Measurements from ENCODE around the gene TMEM154.

TMEM154 gene

DNA sequence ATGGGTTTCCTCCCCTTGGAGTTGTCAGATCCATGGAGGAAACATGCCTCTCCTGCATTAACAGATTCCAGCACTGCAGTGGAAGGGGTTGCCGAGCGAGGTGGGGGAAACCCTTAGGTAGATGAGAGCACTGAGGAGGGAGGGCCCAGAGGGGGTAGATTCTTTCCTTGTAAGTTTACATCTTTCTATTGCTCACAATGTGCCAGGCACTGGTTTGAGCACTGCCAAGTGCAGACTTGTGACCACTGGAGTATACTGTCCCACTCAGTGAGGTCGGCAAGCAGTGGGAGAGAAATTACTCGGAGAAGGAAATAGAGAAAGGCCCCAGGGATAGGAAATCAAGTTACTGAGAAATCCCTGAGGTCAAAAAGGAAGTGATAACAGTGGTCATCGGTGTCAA, 27.8 kb upstream of the TMEM154 start:
- Mint-ChIP-seq H3K4me1 (peaks cover 9 to 11% of the 10 kb centered on the region in 2 donors), H3K4me3 (no peak overlapping the region), H3K36me3 (peaks cover 6 to 9% of the 10 kb centered on the region in 2 donors), H3K27me3 (peaks cover 0 to 5% of the 10 kb centered on the region in 2 donors), H3K9me3 (peaks cover 12 to 13% of the 10 kb centered on the region in 2 donors), H3K27ac (no peak overlapping the region)
- ATAC-seq (replicated peaks) (peak; percentile 36 to 52), DNase-seq (no peak)

DNA sequence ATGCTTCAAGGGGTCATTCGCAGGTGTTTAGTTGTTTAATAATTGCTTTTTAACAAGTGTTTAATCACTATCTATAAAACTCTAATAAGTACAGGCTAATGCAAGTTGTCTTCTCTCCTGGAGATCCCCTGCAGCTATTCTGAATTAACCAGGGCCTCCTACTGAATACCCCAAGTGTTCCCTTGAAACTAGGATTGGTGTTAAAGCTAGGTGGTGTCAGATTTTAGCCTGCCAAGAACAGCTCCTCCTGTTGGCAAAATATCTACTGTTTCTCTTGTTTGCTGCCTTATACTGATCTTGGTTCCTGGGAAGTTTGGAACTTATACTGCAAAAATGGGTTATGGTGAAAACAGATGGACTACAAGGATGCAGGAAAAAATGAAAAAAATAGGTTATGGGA, 26.1 kb upstream of the TMEM154 start:
- H3K27ac Mint-ChIP-seq: no peak overlapping the region
- H3K4me1 Mint-ChIP-seq: peaks cover 9 to 11% of the 10 kb centered on the region in 2 donors
- H3K36me3 Mint-ChIP-seq: peaks cover 6 to 9% of the 10 kb centered on the region in 2 donors
- H3K4me3 Mint-ChIP-seq: no peak overlapping the region
- ATAC-seq (replicated peaks): no peak
- peaks cover 12 to 13% of the 10 kb centered on the region in 2 donors for H3K9me3 Mint-ChIP-seq
- no peak for DNase-seq
- peaks cover 4 to 11% of the 10 kb centered on the region in 2 donors for H3K27me3 Mint-ChIP-seq

DNA sequence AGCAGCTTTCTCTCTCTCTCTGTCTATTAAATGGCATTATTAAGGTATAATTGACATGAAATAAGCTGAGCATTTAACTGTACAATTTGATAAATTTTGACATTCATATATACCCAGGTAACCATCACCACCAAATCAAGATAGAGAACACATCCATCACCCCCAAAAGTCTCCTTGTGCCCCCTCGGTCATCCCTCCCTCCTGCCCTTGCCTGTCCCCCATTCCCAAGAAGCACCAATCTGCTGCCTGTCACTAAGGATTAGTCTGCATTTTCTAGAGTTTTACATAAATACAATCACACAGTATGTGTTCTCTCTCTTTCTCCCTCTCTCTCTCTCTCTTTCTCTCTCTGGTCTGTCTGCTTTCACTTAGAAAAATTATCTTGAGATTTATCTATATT, 25.0 kb upstream of the TMEM154 start:
- H3K27ac Mint-ChIP-seq: no peak overlapping the region
- no peak for DNase-seq
- peaks cover 9 to 11% of the 10 kb centered on the region in 2 donors for H3K4me1 Mint-ChIP-seq

GRCh38 chr4:152700151-152700550, 20.4 kb upstream of the TMEM154 start:
- Mint-ChIP-seq H3K4me3 (no peak overlapping the region), H3K27me3 (peaks cover 4 to 6% of the 10 kb centered on the region in 2 donors), H3K36me3 (peaks cover 6% of the 10 kb centered on the region in 2 donors), H3K4me1 (peaks cover 15 to 26% of the 10 kb centered on the region in 2 donors), H3K9me3 (peaks cover 6 to 8% of the 10 kb centered on the region in 2 donors), H3K27ac (no peak overlapping the region)
- ATAC-seq (replicated peaks) (no peak), DNase-seq (no peak)

More for the DNA sequence above, 25.0 kb upstream of the TMEM154 start:
- ATAC-seq (replicated peaks): no peak
- Mint-ChIP-seq H3K4me3 (no peak overlapping the region), H3K36me3 (peaks cover 6 to 9% of the 10 kb centered on the region in 2 donors), H3K9me3 (peaks cover 12 to 13% of the 10 kb centered on the region in 2 donors), H3K27me3 (peaks cover 4 to 11% of the 10 kb centered on the region in 2 donors)

GRCh38 chr4:152699313-152699712, 19.5 kb upstream of the TMEM154 start:
- H3K27ac Mint-ChIP-seq: no peak overlapping the region
- peaks cover 4 to 6% of the 10 kb centered on the region in 2 donors for H3K27me3 Mint-ChIP-seq
- no peak for ATAC-seq (replicated peaks)
- no peak overlapping the region for H3K4me3 Mint-ChIP-seq
- no peaks in the 10 kb centered on the region for H3K36me3 Mint-ChIP-seq
- DNase-seq: no peak
- peaks cover 15 to 26% of the 10 kb centered on the region in 2 donors for H3K4me1 Mint-ChIP-seq
- peaks cover 0 to 2% of the 10 kb centered on the region in 2 donors for H3K9me3 Mint-ChIP-seq

DNA sequence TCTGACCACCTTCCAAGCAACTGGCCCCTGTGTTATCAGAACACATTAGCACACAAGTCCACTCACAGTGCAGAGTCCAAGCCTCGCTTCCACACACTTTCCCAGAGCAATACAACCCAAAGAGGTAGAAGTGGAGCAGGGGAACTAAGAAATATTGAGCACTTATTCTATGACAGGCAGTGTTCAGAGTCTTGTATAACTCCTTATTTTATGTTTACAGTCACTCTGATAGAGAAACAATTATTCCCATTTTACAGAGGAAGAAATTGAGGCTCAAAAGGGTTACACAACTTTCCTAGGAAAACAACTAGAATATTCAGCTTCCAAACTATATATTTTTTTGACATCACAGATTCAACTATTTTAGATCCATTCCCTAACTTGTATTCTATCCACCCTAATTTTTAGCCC, 18.3 kb upstream of the TMEM154 start:
- DNase-seq (no peak), ATAC-seq (replicated peaks) (no peak)
- peaks cover 4 to 6% of the 10 kb centered on the region in 2 donors for H3K27me3 Mint-ChIP-seq
- no peaks in the 10 kb centered on the region for H3K9me3 Mint-ChIP-seq
- no peak overlapping the region for H3K27ac Mint-ChIP-seq
- H3K4me1 Mint-ChIP-seq: peaks cover 19 to 26% of the 10 kb centered on the region in 2 donors
- H3K4me3 Mint-ChIP-seq: no peak overlapping the region
- H3K36me3 Mint-ChIP-seq: no peaks in the 10 kb centered on the region

GRCh38 chr4:152697284-152698088, 17.7 kb upstream of the TMEM154 start:
- no peaks in the 10 kb centered on the region for H3K9me3 Mint-ChIP-seq

DNA sequence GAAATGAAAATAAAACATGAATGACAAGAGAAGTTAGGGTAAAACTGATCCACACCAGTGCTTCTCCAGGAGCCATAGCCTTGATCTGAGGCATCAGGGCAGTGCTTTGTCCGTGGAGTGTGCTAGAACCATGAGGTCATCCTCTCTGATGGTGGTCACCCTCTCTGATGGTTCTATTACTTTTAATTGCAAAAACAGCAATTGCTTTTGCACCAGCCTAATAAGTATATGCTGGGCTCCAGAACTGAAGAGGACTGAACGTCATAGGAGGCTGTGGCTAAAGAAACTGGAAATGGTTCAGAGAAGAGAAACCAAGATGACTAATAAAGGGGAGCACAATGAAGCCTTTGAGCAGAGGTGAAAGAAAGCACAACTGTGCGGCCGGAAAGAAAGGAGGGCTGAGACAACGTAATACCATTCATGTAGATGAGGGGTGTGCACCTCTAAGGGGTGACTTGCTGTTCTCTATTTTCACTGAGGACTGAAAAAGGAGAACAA, 17.0 kb upstream of the TMEM154 start:
- peaks cover under 1 to 1% of the 10 kb centered on the region in 2 donors for H3K27me3 Mint-ChIP-seq
- H3K36me3 Mint-ChIP-seq: no peaks in the 10 kb centered on the region
- peak; percentile 98 to 99 for ATAC-seq (replicated peaks)
- H3K9me3 Mint-ChIP-seq: no peaks in the 10 kb centered on the region
- H3K27ac Mint-ChIP-seq: peak overlapping the region; percentile 32
- H3K4me1 Mint-ChIP-seq: peaks cover 21 to 29% of the 10 kb centered on the region in 2 donors
- DNase-seq: peak; percentile 62
- H3K4me3 Mint-ChIP-seq: peak overlapping the region in 1 of 2 donors; percentile 5

More at GRCh38 chr4:152697284-152698088, 17.7 kb upstream of the TMEM154 start:
- H3K27ac Mint-ChIP-seq: peak overlapping the region; percentile 32
- no peak overlapping the region for H3K4me3 Mint-ChIP-seq
- H3K27me3 Mint-ChIP-seq: peaks cover 4 to 6% of the 10 kb centered on the region in 2 donors
- peaks cover 19 to 26% of the 10 kb centered on the region in 2 donors for H3K4me1 Mint-ChIP-seq
- DNase-seq: no peak
- no peak for ATAC-seq (replicated peaks)
- no peaks in the 10 kb centered on the region for H3K36me3 Mint-ChIP-seq

DNA sequence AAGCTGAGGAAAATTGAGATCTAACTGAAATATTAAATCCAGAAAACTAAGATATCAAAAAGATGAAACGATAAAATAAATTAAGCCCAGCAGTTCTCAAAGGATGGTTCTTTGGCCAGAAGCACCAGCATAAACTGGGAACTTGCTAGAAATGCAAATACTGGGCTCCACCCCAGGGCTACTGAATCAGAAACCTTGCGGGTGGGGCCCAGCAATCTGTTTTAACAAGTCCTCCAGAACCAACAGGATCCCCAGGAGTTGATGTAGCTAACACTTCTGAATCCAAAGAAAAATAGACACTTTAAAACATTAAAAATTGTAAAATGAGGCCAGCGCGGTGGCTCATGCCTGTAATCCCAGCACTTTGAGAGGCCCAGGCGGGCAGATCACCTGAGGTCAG, 14.1 kb upstream of the TMEM154 start:
- Mint-ChIP-seq H3K4me3 (no peak overlapping the region), H3K27me3 (no peaks in the 10 kb centered on the region), H3K9me3 (no peaks in the 10 kb centered on the region), H3K36me3 (no peaks in the 10 kb centered on the region), H3K27ac (no peak overlapping the region), H3K4me1 (peaks cover 30 to 45% of the 10 kb centered on the region in 2 donors)
- ATAC-seq (replicated peaks) (no peak), DNase-seq (no peak)

- Mint-ChIP-seq H3K27ac (no peak overlapping the region), H3K9me3 (no peaks in the 10 kb centered on the region)
These were observed 12.0 kb upstream of the TMEM154 start for GRCh38 chr4:152691761-152692160.

GRCh38 chr4:152690706-152691651, 11.2 kb upstream of the TMEM154 start:
- Mint-ChIP-seq H3K9me3 (no peaks in the 10 kb centered on the region), H3K4me3 (no peak overlapping the region), H3K36me3 (no peaks in the 10 kb centered on the region), H3K4me1 (peaks cover 22 to 24% of the 10 kb centered on the region in 2 donors), H3K27me3 (no peaks in the 10 kb centered on the region), H3K27ac (no peak overlapping the region)
- ATAC-seq (replicated peaks) (no peak), DNase-seq (no peak)

More at GRCh38 chr4:152691761-152692160, 12.0 kb upstream of the TMEM154 start:
- DNase-seq (no peak), ATAC-seq (replicated peaks) (no peak)
- Mint-ChIP-seq H3K27me3 (no peaks in the 10 kb centered on the region), H3K4me1 (peaks cover 23 to 27% of the 10 kb centered on the region in 2 donors), H3K4me3 (no peak overlapping the region), H3K36me3 (no peaks in the 10 kb centered on the region)

DNA sequence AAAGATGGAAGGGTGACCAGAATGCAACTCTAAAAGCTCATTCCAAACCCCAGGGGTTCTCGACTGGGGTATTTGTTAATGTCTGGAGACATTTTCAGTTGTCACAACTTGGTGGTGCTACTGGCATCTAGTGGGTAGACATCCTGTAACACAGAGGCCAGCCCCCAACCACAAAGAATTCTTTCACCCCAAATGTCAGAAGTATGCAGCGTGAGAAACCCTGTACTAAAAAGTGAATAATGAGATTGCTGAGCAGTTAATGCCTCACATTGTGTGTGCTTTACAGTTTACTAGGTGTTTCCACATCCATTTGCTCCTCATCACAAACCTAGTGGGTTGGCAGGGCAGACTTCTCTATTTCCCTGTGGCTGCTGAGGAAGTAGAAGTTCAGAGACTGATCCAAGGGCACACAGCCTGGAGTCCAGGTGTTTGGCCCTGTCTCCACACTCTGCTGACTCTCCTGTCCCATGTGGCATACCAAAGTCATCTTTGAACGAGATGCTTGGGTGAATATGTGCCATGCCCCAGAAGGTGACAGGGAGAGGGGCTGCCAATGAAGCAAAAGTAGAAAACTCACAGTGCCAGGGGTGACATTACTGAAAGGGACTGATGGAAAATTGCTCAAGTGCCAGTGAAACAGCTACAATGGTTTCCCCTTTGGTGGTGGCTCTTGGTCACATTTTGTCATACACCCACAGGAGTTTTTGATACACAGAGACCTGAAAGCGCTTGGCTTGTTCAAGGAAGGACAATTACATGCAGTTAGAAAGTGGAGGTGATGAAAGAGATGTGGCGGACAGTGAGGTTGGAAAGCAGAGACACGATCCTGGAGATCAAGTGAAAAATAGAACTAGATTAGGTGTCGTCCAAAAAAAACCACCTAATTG, 10.1 kb upstream of the TMEM154 start:
- Mint-ChIP-seq H3K9me3 (no peaks in the 10 kb centered on the region), H3K4me3 (no peak overlapping the region), H3K27ac (no peak overlapping the region), H3K27me3 (no peaks in the 10 kb centered on the region), H3K36me3 (no peaks in the 10 kb centered on the region), H3K4me1 (peaks cover 20 to 21% of the 10 kb centered on the region in 2 donors)
- DNase-seq (no peak), ATAC-seq (replicated peaks) (peak; percentile 70 to 87)

GRCh38 chr4:152687974-152688599, 8.3 kb upstream of the TMEM154 start:
- no peaks in the 10 kb centered on the region for H3K27me3 Mint-ChIP-seq
- peaks cover 31 to 37% of the 10 kb centered on the region in 2 donors for H3K4me1 Mint-ChIP-seq
- H3K36me3 Mint-ChIP-seq: no peaks in the 10 kb centered on the region
- H3K27ac Mint-ChIP-seq: no peak overlapping the region
- DNase-seq (no peak), ATAC-seq (replicated peaks) (no peak)
- no peaks in the 10 kb centered on the region for H3K9me3 Mint-ChIP-seq
- H3K4me3 Mint-ChIP-seq: no peak overlapping the region
